Ovary (tissue), 9 donors: ENCODE measurements around the gene SLC4A5. TPM values are rescaled to one million over a fixed set of nuclear protein-coding genes. Genes with fewer than 3 reads are reported as not detected.

Source experiments
- DNase-seq, 5 donors: peaks; one replicate each; pipeline ENCODE4 v3.0.0-alpha.2; 2019 to 2020
- H3K27ac ChIP-seq, 2 donors: fragments of 200-600 bp; one replicate each; pipeline versions ENCODE4 v1.5.1 to v1.8.0; 2019 to 2022
- H3K27me3 ChIP-seq: fragments of 200-600 bp; one replicate; pipeline ENCODE4 v1.8.0; 2022
- H3K36me3 ChIP-seq: fragments of 200-600 bp; sonication (generic); one replicate; pipeline ENCODE4 v1.5.1; 2019
- H3K4me1 ChIP-seq: one replicate; pipeline ENCODE4 v1.8.1; 2013; ENCODE audit warnings: mild to moderate bottlenecking, moderate library complexity; ENCODE audit not compliant: insufficient read depth
- H3K4me3 ChIP-seq: fragments of 200-600 bp; sonication (generic); one replicate; pipeline ENCODE4 v1.5.1; 2017
- H3K9me3 ChIP-seq, 2 donors: fragments of 200-600 bp in 1 of 2; sonication (generic) in 1 of 2; one replicate each; pipeline versions ENCODE4 v1.5.1 to v1.8.1; 2013 to 2019; ENCODE audit warnings: mild to moderate bottlenecking in 1 of 2, moderate library complexity in 1 of 2
- EP300 ChIP-seq: sonication (generic); formaldehyde crosslinking; IDR thresholded peaks from one replicate; pipeline ENCODE4 v1.6.1; 2017; ENCODE audit warnings: antibody characterized with exemption
- POLR2A ChIP-seq: fragments of 450-650 bp; IDR thresholded peaks from one replicate; pipeline ENCODE4 v1.6.1; 2017; ENCODE audit warnings: antibody characterized with exemption, mild to moderate bottlenecking, moderate library complexity
- WGBS, 3 donors: extraction: QIAGEN DNeasy Blood & Tissue Kit in 1 of 3; methylation state at CpG; one replicate each; pipeline versions ENCODE4 v1.1.5 to v1.1.7; 2013 to 2017; 5-methylcytosine and 5-hydroxymethylcytosine counted together
- intact Hi-C, 4 donors: fragments of 100-400 bp; cut with DNase I; formaldehyde crosslinking; loops; one replicate each; pipeline versions ENCODE4 v1.11.0 to v1.15.1; 2022 to 2023
- polyA plus RNA-seq, 2 donors: library from polyadenylated mRNA; stranded (reverse); fragments of 200-250 nt in 1 of 2; fragments of 350-450 nt in 1 of 2; fragmentation: Illumina TruSeq in 1 of 2; extraction: RNeasy Lipid Tissue Mini Kit (QIAGEN cat#74804) in 1 of 2; gene quantifications; one replicate each; pipeline ENCODE4 v1.2.3, GENCODE V29; 2013 to 2014
- total RNA-seq, 7 donors: library from RNA; depleted of rRNA in 2 of 7; stranded (reverse); fragments of >200 nt in 2 of 7; fragmentation: NEBNext Ultra II Directional in 3 of 7; extraction: Animal tissue kit (Norgen Biotek cat#: 25700) in 3 of 7; gene quantifications; one replicate each; pipeline versions ENCODE4 v1.1.0 to v1.2.4, GENCODE V29; 2016 to 2023
- TF ChIP-seq, protein P1 (sequence below), 3 donors: fragments of 450-650 bp in 2 of 3; fragments of 200-600 bp in 1 of 3; IDR thresholded peaks; one replicate each; pipeline versions ENCODE4 v1.5.1 to v1.8.0; 2016 to 2022; ENCODE audit warnings: antibody characterized with exemption in 3 of 3, mild to moderate bottlenecking in 1 of 3
- donor health status: DM: no; HTN: no; CAD: no; lungs with moderate emphysema.
- donor health status: DM: no; HTN: no; CAD: no.
- donor health status: Bipolar disorder and iron deficiency.
- donor health status: DM: yes; HTN: yes; CAD: no.
- donor health status: DM: no; HTN: no; CAD: no.
- donor health status: DM: yes; HTN: yes; CAD: no.

SLC4A5 gene
- total and polyA plus RNA-seq, 9 donors = 1.1 to 6.3 (median 2.4) TPM

DNA sequence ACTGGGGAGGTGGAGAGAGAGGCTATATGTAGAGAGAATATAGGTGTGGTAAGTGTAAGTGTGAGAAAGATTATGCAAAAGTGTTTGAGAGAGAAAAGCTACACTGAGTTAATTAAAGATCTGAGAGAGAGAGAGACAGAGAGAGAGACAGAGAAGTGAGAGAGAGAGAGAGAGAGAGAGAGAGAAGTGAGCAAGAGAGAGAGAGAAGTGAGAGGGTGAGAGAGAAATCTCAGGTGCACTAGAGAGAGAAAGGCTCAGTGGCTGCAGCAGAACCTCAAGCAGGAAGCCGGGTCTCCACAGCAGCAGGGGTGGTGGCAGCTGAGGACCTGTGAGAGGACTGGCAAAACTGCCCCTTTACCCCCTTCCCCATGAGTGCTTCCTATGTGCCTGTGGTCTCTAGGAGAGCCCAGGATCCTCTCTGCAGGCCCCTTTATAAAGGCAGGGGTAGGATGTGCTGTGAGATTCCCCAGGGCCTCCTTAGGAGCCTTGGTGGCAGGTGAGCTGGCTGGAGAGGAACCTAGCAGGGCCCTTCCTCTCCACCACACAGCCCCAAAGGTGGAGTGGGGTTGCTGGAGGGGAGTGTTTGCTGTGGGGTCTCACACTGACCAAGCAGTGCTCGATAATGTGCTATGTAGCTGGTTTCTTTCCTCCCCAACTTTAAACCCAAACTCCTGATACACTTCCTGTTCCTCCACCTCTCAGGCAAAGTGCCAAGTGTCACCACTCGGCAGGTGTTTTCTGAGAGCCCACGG, 52.6 kb downstream of the SLC4A5 start:
- H3K4me1 ChIP-seq = no peaks in the 10 kb centered on the region
- no peak overlapping the region for H3K27ac ChIP-seq
- H3K27me3 ChIP-seq = no peaks in the 10 kb centered on the region
- H3K4me3 ChIP-seq = no peak overlapping the region
- intact Hi-C loops = no loop called here
- TF ChIP-seq, protein P1, sequence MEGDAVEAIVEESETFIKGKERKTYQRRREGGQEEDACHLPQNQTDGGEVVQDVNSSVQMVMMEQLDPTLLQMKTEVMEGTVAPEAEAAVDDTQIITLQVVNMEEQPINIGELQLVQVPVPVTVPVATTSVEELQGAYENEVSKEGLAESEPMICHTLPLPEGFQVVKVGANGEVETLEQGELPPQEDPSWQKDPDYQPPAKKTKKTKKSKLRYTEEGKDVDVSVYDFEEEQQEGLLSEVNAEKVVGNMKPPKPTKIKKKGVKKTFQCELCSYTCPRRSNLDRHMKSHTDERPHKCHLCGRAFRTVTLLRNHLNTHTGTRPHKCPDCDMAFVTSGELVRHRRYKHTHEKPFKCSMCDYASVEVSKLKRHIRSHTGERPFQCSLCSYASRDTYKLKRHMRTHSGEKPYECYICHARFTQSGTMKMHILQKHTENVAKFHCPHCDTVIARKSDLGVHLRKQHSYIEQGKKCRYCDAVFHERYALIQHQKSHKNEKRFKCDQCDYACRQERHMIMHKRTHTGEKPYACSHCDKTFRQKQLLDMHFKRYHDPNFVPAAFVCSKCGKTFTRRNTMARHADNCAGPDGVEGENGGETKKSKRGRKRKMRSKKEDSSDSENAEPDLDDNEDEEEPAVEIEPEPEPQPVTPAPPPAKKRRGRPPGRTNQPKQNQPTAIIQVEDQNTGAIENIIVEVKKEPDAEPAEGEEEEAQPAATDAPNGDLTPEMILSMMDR (IDR thresholded peaks at IDR 0.05) = no peak
- TF ChIP-seq POLR2A = no peak
- TF ChIP-seq EP300 = no peak
- H3K9me3 ChIP-seq = no peaks in the 10 kb centered on the region
- DNase-seq = no peak
- whole genome bisulfite sequencing, 3 donors = 53 to 62% (median 56%) methylated on average over 4 of the region's 4 CpGs
- no peaks in the 10 kb centered on the region for H3K36me3 ChIP-seq

GRCh38 chr2:74290066-74290465, 53.1 kb downstream of the SLC4A5 start:
- TF ChIP-seq EP300 (no peak), POLR2A (no peak)
- TF ChIP-seq, protein P1 (IDR thresholded peaks at IDR 0.05) = no peak
- intact Hi-C loops = no loop called here
- 79 to 83% (median 82%) methylated on average over 3 of the region's 3 CpGs for WGBS, 3 donors
- no peaks in the 10 kb centered on the region for H3K4me1 ChIP-seq
- no peaks in the 10 kb centered on the region for H3K9me3 ChIP-seq
- no peak overlapping the region for H3K27ac ChIP-seq
- H3K36me3 ChIP-seq = no peaks in the 10 kb centered on the region
- no peaks in the 10 kb centered on the region for H3K27me3 ChIP-seq
- DNase-seq = no peak
- no peak overlapping the region for H3K4me3 ChIP-seq

- Histone ChIP-seq H3K27me3 (no peaks in the 10 kb centered on the region), H3K27ac (no peak overlapping the region), H3K9me3 (no peaks in the 10 kb centered on the region), H3K4me3 (no peak overlapping the region), H3K36me3 (no peaks in the 10 kb centered on the region), H3K4me1 (no peaks in the 10 kb centered on the region)
- no peak for DNase-seq
- WGBS, 3 donors = 82 to 88% (median 85%) methylated on average over 6 of the region's 6 CpGs
- no peak for TF ChIP-seq POLR2A
- TF ChIP-seq, protein P1 (IDR thresholded peaks at IDR 0.05) = no peak
- TF ChIP-seq EP300 = no peak
- intact Hi-C loops = no loop called here
Measured at GRCh38 chr2:74286725-74287124, 56.5 kb downstream of the SLC4A5 start.

DNA sequence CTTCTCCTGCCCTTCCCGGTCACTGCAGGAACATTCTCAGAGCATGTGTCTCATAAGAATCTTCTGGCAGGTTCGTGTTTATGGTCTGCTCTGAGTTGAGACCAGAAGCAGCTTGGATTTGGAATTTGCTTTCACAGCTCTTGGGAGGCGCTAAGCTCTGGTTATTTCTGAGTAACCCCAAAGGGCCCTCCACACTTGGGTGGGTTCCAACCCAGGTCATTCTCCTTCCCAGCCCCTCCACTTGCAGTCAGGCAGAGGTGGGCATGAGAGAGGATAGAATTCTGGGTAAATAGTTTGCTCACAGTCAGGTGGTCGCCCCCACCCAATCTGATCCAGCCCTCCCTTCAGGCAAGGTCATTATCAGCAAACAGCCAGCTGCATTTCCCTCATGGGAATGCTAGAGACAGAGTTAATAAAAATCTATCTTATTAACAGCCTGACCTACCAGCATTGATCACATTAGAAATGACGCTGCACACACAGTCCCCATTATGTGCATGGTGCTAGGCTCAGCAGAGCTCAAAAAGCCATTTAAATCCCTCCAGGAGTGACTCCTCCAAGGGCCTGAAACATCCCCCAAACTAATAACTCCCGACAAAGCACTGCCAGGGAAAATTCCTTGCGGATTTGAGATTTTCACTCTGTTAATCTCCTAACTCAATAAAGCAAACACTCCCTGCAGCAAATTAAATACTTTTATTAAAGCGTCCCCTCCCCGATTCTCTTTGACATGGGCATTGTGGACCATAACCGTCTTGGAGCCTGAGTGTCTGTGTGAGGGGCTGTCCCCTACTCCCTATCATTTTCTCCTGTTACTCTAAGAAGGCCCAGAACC, 61.9 kb downstream of the SLC4A5 start:
- no peaks in the 10 kb centered on the region for H3K36me3 ChIP-seq
- intact Hi-C loops = no loop called here
- H3K27ac ChIP-seq = no peak overlapping the region
- no peaks in the 10 kb centered on the region for H3K9me3 ChIP-seq
- no peaks in the 10 kb centered on the region for H3K4me1 ChIP-seq
- H3K27me3 ChIP-seq = no peaks in the 10 kb centered on the region
- TF ChIP-seq EP300 = no peak
- TF ChIP-seq, protein P1 (IDR thresholded peaks at IDR 0.05) = no peak
- TF ChIP-seq POLR2A = no peak
- no peak for DNase-seq
- H3K4me3 ChIP-seq = no peak overlapping the region
- 33 to 44% (median 42%) methylated on average over 10 of the region's 10 CpGs for whole genome bisulfite sequencing, 3 donors
